Prostate gland (tissue), 2 donors: ENCODE measurements around the gene ATG7. TPM values are rescaled to one million over a fixed set of nuclear protein-coding genes. Genes with fewer than 3 reads are reported as not detected.

Source experiments
- DNase-seq: peaks from one replicate; pipeline ENCODE4 v3.0.0-alpha.2; 2019; ENCODE audit warnings: low spot score
- H3K27ac ChIP-seq, 2 donors: fragments of 200-600 bp; sonication (generic); 2 replicates each; pipeline ENCODE4 v1.5.1; 2017 to 2019
- H3K27me3 ChIP-seq: fragments of 200-600 bp; sonication (generic); replicated peaks from 2 replicates; pipeline ENCODE4 v1.5.1; 2019; ENCODE audit not compliant: insufficient read depth
- H3K36me3 ChIP-seq, 2 donors: fragments of 200-600 bp; sonication (generic); 1 replicate in 1 of 2; 2 replicates in 1 of 2; pipeline versions ENCODE4 v1.5.1 to v1.8.1; 2017 to 2019
- H3K4me1 ChIP-seq: fragments of 200-600 bp; sonication (generic); replicated peaks from 2 replicates; pipeline ENCODE4 v1.5.1; 2019
- H3K4me3 ChIP-seq, 2 donors: fragments of 200-600 bp; sonication (generic); 2 replicates each; pipeline ENCODE4 v1.5.1; 2017 to 2019
- H3K9me3 ChIP-seq: fragments of 200-600 bp; sonication (generic); 2 replicates; pipeline ENCODE4 v1.5.1; 2017
- POLR2A ChIP-seq: fragments of 450-650 bp; IDR thresholded peaks from one replicate; pipeline ENCODE4 v1.6.1; 2016; ENCODE audit warnings: antibody characterized with exemption, mild to moderate bottlenecking
- POLR2AphosphoS5 ChIP-seq: sonication (generic); formaldehyde crosslinking; IDR thresholded peaks from one replicate; pipeline ENCODE4 v1.6.1; 2017; ENCODE audit warnings: antibody characterized with exemption
- WGBS: methylation state at CpG from one replicate; pipeline ENCODE4 v1.1.5; 2018; 5-methylcytosine and 5-hydroxymethylcytosine counted together
- intact Hi-C: fragments of 100-400 bp; cut with DNase I; formaldehyde crosslinking; loops from one replicate; pipeline ENCODE4 v1.14.2; 2022
- total RNA-seq, 2 donors: library from RNA; depleted of rRNA; stranded (reverse); fragments of >200 nt; gene quantifications; one replicate each; pipeline ENCODE4 v1.1.0, GENCODE V29; 2016
- TF ChIP-seq, protein P1 (sequence below), 4 experiments: fragments of 200-600 bp in 2 of 4; fragments of 450-650 bp in 2 of 4; sonication (generic) in 2 of 4; IDR thresholded peaks; 1 replicate in 3 of 4; 2 replicates in 1 of 4; pipeline ENCODE4 v1.5.1; 2016 to 2019; ENCODE audit warnings: antibody characterized with exemption in 4 of 4, mild to moderate bottlenecking in 2 of 4, moderate library complexity in 2 of 4

Gene ATG7
- total RNA-seq, 2 donors from 2014 or later: 25.2 to 66.5 TPM

DNA sequence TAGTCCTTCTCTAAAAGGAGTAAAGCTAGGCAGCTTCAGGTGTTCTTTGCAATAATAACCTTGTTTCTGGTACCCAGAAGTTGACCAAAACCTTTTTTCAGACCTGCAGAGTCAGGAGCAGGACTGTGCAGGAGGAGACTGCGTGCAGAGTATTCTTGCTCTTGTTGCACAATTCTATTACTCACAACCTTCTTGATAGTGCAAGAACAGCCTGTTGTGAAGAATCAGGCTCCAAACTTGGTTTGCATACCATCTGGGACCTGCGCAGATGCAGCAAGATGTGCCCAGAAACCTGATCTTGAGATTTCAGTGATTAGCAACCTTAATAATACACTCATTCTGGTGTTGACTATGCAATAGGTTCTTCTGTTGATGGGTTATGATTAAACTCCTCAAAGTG, 111.9 kb downstream of the ATG7 start:
- H3K27ac ChIP-seq: no peak overlapping the region
- WGBS: 98% methylated on average over 2 of the region's 2 CpGs
- no peak overlapping the region for H3K4me3 ChIP-seq
- H3K27me3 ChIP-seq: no peaks in the 10 kb centered on the region
- intact Hi-C loops: loop anchor here (5.0 to 10.0 kb wide), 4 partner anchors 81 to 423 kb away; no protein-coding TSS in a partner anchor
- DNase-seq: no peak
- TF ChIP-seq POLR2A: no peak
- no peak for TF ChIP-seq POLR2AphosphoS5
- TF ChIP-seq, protein P1, sequence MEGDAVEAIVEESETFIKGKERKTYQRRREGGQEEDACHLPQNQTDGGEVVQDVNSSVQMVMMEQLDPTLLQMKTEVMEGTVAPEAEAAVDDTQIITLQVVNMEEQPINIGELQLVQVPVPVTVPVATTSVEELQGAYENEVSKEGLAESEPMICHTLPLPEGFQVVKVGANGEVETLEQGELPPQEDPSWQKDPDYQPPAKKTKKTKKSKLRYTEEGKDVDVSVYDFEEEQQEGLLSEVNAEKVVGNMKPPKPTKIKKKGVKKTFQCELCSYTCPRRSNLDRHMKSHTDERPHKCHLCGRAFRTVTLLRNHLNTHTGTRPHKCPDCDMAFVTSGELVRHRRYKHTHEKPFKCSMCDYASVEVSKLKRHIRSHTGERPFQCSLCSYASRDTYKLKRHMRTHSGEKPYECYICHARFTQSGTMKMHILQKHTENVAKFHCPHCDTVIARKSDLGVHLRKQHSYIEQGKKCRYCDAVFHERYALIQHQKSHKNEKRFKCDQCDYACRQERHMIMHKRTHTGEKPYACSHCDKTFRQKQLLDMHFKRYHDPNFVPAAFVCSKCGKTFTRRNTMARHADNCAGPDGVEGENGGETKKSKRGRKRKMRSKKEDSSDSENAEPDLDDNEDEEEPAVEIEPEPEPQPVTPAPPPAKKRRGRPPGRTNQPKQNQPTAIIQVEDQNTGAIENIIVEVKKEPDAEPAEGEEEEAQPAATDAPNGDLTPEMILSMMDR (IDR thresholded peaks at IDR 0.05): no peak
- no peaks in the 10 kb centered on the region for H3K9me3 ChIP-seq
- no peaks in the 10 kb centered on the region for H3K36me3 ChIP-seq
- H3K4me1 ChIP-seq: no peaks in the 10 kb centered on the region

DNA sequence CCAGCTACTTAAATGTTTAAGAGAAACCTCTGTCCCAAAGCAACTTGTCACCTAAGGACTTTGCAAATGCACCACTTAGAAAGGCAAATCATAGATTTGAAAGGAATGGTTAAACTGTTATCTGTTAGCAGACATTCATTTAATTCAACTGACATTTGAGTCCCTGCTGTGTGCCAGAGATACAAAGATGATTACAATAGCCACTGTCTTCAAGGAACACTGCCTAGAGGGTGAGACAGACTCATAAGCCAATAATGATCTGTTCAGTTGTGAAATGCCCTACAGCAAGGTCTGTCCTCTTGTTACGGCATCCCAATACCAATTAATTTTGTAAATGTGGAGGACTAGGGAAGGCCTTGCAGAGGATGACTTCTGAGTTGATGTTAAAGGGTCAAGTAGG, 113.1 kb downstream of the ATG7 start:
- Histone ChIP-seq H3K4me1 (no peaks in the 10 kb centered on the region), H3K36me3 (no peaks in the 10 kb centered on the region), H3K27me3 (no peaks in the 10 kb centered on the region), H3K27ac (no peak overlapping the region), H3K4me3 (no peak overlapping the region), H3K9me3 (no peaks in the 10 kb centered on the region)
- no peak for DNase-seq
- intact Hi-C loops: loop anchor here (10.0 kb wide), 3 partner anchors 79 to 329 kb away; no protein-coding TSS in a partner anchor
- 53% methylated on average over 1 of the region's 1 CpG for WGBS
- TF ChIP-seq, protein P1 (IDR thresholded peaks at IDR 0.05): no peak
- TF ChIP-seq POLR2AphosphoS5 (no peak), POLR2A (no peak)

DNA sequence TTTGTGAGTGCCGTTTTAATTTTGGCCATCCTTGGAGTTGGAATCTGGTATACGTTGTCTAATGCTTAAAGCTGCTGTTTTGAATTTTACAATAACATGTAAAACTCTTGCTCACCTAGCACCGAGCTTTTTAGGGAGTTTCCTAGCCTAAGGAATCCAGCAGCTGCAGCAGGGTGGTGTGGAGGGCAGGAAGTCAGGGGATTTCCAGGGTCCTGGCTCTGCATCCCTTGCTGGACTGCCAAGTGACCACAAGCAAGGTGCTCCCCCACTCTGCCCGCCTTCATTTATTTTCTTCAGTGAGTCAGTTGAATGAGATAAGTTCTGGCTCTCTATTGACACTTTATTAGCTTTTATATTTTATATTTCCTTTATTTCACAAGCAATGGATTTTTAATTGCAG, 113.7 kb downstream of the ATG7 start:
- H3K36me3 ChIP-seq: no peaks in the 10 kb centered on the region
- TF ChIP-seq, protein P1 (IDR thresholded peaks at IDR 0.05): no peak
- TF ChIP-seq POLR2AphosphoS5: no peak
- no peak for TF ChIP-seq POLR2A
- DNase-seq: no peak
- no peaks in the 10 kb centered on the region for H3K4me1 ChIP-seq
- no peaks in the 10 kb centered on the region for H3K9me3 ChIP-seq
- no peak overlapping the region for H3K27ac ChIP-seq
- intact Hi-C loops: loop anchor here (10.0 kb wide), 3 partner anchors 79 to 329 kb away; no protein-coding TSS in a partner anchor
- WGBS: 44% methylated on average over 4 of the region's 4 CpGs
- no peaks in the 10 kb centered on the region for H3K27me3 ChIP-seq
- H3K4me3 ChIP-seq: no peak overlapping the region

DNA sequence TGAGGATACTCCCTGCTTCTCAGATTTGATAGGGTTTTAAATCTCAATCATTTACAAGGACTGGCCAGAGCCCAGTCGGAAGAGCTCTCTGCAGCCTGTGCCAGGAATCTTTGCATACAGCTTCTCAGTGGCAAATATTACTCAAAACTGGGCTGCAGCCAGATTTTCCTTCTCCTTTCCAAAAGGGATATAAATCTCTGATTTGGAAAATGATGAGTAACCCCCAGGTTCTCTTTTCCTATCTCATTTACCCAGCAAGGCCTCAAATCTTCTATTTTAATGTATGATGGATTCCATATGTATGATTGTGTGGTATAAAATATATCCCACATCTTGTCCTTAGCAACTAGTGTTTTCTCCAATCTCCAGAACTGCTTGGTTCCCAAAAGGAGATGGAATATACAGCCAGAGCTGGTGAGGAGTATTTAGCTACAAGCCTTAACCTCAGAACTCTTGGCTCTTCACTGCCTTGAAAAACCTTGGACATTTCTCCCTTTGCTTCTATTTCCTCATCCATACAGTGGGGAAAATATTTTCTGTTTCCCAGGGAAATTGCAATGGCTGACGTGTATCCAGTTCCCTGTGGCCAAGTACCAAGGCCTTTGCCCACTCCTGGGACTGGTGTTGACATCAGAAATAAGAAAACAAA, 114.4 kb downstream of the ATG7 start:
- H3K27me3 ChIP-seq: no peaks in the 10 kb centered on the region
- H3K36me3 ChIP-seq: no peaks in the 10 kb centered on the region
- TF ChIP-seq POLR2A (no peak), POLR2AphosphoS5 (no peak)
- TF ChIP-seq, protein P1 (IDR thresholded peaks at IDR 0.05): no peak
- H3K9me3 ChIP-seq: no peaks in the 10 kb centered on the region
- no peak overlapping the region for H3K27ac ChIP-seq
- no peak overlapping the region for H3K4me3 ChIP-seq
- no peak for DNase-seq
- no peaks in the 10 kb centered on the region for H3K4me1 ChIP-seq
- intact Hi-C loops: loop anchor here (10.0 kb wide), 3 partner anchors 78 to 328 kb away; no protein-coding TSS in a partner anchor
- 56% methylated on average over 2 of the region's 2 CpGs for WGBS
